ENCODE measurements around the gene CX3CL1.

- TF ChIP-seq, protein P1, sequence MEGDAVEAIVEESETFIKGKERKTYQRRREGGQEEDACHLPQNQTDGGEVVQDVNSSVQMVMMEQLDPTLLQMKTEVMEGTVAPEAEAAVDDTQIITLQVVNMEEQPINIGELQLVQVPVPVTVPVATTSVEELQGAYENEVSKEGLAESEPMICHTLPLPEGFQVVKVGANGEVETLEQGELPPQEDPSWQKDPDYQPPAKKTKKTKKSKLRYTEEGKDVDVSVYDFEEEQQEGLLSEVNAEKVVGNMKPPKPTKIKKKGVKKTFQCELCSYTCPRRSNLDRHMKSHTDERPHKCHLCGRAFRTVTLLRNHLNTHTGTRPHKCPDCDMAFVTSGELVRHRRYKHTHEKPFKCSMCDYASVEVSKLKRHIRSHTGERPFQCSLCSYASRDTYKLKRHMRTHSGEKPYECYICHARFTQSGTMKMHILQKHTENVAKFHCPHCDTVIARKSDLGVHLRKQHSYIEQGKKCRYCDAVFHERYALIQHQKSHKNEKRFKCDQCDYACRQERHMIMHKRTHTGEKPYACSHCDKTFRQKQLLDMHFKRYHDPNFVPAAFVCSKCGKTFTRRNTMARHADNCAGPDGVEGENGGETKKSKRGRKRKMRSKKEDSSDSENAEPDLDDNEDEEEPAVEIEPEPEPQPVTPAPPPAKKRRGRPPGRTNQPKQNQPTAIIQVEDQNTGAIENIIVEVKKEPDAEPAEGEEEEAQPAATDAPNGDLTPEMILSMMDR (IDR thresholded peaks at IDR 0.05; ENCODE audit: borderline replicate concordance, extremely low read depth, low read length, poor library complexity, severe bottlenecking): no peak
- TF ChIP-seq EZH2 (IDR thresholded peaks at IDR 0.05; ENCODE audit: borderline replicate concordance, low read depth, low read length, severe bottlenecking): no peak
These were observed 27.3 kb upstream of the CX3CL1 start for GRCh38 chr16:57345021-57345420.

Measured in DND-41 (cell line).